Measurements from ENCODE around the gene SPTLC2.
"Not testable (repeated sequence)": the region's sequence is repeated elsewhere in the genome, so short reads cannot be mapped to it uniquely, and the experiment has no call there.

The SPTLC2 gene

GRCh38 chr14:77549451-77549850 lies 67.0 kb downstream of the SPTLC2 start:
- TF ChIP-seq POU6F1 (CRISPR knock-in tag; IDR thresholded peaks at IDR 0.05; ENCODE audit: borderline replicate concordance, low read depth) = no peak
- ATAC-seq = no peak

GRCh38 chr14:77547512-77548180 lies 68.8 kb downstream of the SPTLC2 start:
- no peak for ATAC-seq
- no peak for TF ChIP-seq TCF4 (CRISPR knock-in tag; IDR thresholded peaks at IDR 0.05; ENCODE audit: borderline replicate concordance)
- no peak for TF ChIP-seq ZC3H10 (CRISPR knock-in tag; IDR thresholded peaks at IDR 0.05)
- no peak for TF ChIP-seq POU6F1 (CRISPR knock-in tag; IDR thresholded peaks at IDR 0.05; ENCODE audit: borderline replicate concordance, low read depth)
- no peak for TF ChIP-seq ESRRG (CRISPR knock-in tag; IDR thresholded peaks at IDR 0.05)
- TF ChIP-seq ISL1 (CRISPR knock-in tag; IDR thresholded peaks at IDR 0.05) = no peak
- no peak for TF ChIP-seq CSRNP3 (CRISPR knock-in tag; IDR thresholded peaks at IDR 0.05)
- TF ChIP-seq RARB (CRISPR knock-in tag; IDR thresholded peaks at IDR 0.05) = no peak
- TF ChIP-seq ZFP30 (CRISPR knock-in tag; IDR thresholded peaks at IDR 0.05) = no peak
- TF ChIP-seq CREB5 (CRISPR knock-in tag; IDR thresholded peaks at IDR 0.05; ENCODE audit: low read depth) = no peak
- TF ChIP-seq ARNTL (CRISPR knock-in tag; IDR thresholded peaks at IDR 0.05; ENCODE audit: borderline replicate concordance, low read depth) = no peak
- TF ChIP-seq PPARA (CRISPR knock-in tag; IDR thresholded peaks at IDR 0.05; ENCODE audit: borderline replicate concordance) = no peak
- no peak for TF ChIP-seq BACH2 (CRISPR knock-in tag; IDR thresholded peaks at IDR 0.05; ENCODE audit: borderline replicate concordance)
- TF ChIP-seq ZNF70 (CRISPR knock-in tag; IDR thresholded peaks at IDR 0.05) = no peak

GRCh38 chr14:77545171-77545570 lies 71.3 kb downstream of the SPTLC2 start:
- not testable (repeated sequence) for ATAC-seq

- TF ChIP-seq TSHZ2 (CRISPR knock-in tag; IDR thresholded peaks at IDR 0.05) (no peak), RARB (CRISPR knock-in tag; IDR thresholded peaks at IDR 0.05) (no peak), ZNF8 (CRISPR knock-in tag; IDR thresholded peaks at IDR 0.05) (no peak), SNAI2 (CRISPR knock-in tag; IDR thresholded peaks at IDR 0.05) (no peak), PATZ1 (CRISPR knock-in tag; IDR thresholded peaks at IDR 0.05; ENCODE audit: borderline replicate concordance) (no peak), ZFP3 (CRISPR knock-in tag; IDR thresholded peaks at IDR 0.05) (no peak), OSR1 (CRISPR knock-in tag; IDR thresholded peaks at IDR 0.05) (no peak), CSRNP3 (CRISPR knock-in tag; IDR thresholded peaks at IDR 0.05) (no peak), PPARA (CRISPR knock-in tag; IDR thresholded peaks at IDR 0.05; ENCODE audit: borderline replicate concordance) (no peak), TCF4 (CRISPR knock-in tag; IDR thresholded peaks at IDR 0.05; ENCODE audit: borderline replicate concordance) (no peak), TOX (CRISPR knock-in tag; IDR thresholded peaks at IDR 0.05; ENCODE audit: borderline replicate concordance) (no peak)
Measured at GRCh38 chr14:77544571-77544970, 71.9 kb downstream of the SPTLC2 start.

More at GRCh38 chr14:77544571-77544970, 71.9 kb downstream of the SPTLC2 start:
- ATAC-seq = no peak
